ENCODE results near the gene R3HDML. TPM values are rescaled to one million over a fixed set of nuclear protein-coding genes. Genes with fewer than 3 reads are reported as not detected.

Gene R3HDML
- total and polyA plus RNA-seq, 9 of the 15 experiments (the other 6 are each of a cell fraction or from before 2014, with no cell fraction given): not detected

- no peaks in the 10 kb centered on the region for H3K36me3 ChIP-seq (ENCODE audit: control insufficient read depth, insufficient read depth, low read length)
- ATAC-seq: no peak
- intact Hi-C loops (cut with micrococcal nuclease) (no loop called here), in situ Hi-C loops (cut with MboI) (no loop called here)
- H3K79me2 ChIP-seq (ENCODE audit: control insufficient read depth, insufficient read depth, low read length): no peaks in the 10 kb centered on the region
- ChIA-PET CTCF (ENCODE audit: low intra/inter-chr PET ratio) (no interaction called here), POLR2A (interaction anchor here (1.5 to 1.6 kb wide), 2 partner anchors 8 to 10 kb away, joined by 5 to 7 read pairs; no protein-coding TSS in a partner anchor)
- H3K4me2 ChIP-seq (ENCODE audit: insufficient read depth, low read length): no peak overlapping the region
- no peak overlapping the region for H3K27ac ChIP-seq (ENCODE audit: extremely low read depth, low read depth, low read length)
- H4K20me1 ChIP-seq (replicated peaks; ENCODE audit: control insufficient read depth, insufficient read depth, low read length): no peaks in the 10 kb centered on the region; the same call in 1 of the 2 replicates
- no peak overlapping the region for H2AFZ ChIP-seq (ENCODE audit: low read depth, low read length)
- TF ChIP-seq, protein P1, sequence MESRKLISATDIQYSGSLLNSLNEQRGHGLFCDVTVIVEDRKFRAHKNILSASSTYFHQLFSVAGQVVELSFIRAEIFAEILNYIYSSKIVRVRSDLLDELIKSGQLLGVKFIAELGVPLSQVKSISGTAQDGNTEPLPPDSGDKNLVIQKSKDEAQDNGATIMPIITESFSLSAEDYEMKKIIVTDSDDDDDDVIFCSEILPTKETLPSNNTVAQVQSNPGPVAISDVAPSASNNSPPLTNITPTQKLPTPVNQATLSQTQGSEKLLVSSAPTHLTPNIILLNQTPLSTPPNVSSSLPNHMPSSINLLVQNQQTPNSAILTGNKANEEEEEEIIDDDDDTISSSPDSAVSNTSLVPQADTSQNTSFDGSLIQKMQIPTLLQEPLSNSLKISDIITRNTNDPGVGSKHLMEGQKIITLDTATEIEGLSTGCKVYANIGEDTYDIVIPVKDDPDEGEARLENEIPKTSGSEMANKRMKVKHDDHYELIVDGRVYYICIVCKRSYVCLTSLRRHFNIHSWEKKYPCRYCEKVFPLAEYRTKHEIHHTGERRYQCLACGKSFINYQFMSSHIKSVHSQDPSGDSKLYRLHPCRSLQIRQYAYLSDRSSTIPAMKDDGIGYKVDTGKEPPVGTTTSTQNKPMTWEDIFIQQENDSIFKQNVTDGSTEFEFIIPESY (CRISPR knock-in tag; IDR thresholded peaks at IDR 0.05): no peak
- no peak for TF ChIP-seq HNRNPL (IDR thresholded peaks at IDR 0.05; ENCODE audit: low read depth, low read length)
- TF ChIP-seq KLF13 (tag; IDR thresholded peaks at IDR 0.05; ENCODE audit: borderline replicate concordance, low read depth): no peak
- no peak for TF ChIP-seq ARNT (IDR thresholded peaks at IDR 0.05)
- TF ChIP-seq GATAD2B (IDR thresholded peaks at IDR 0.05; ENCODE audit: borderline replicate concordance): no peak
- TF ChIP-seq, protein P2, sequence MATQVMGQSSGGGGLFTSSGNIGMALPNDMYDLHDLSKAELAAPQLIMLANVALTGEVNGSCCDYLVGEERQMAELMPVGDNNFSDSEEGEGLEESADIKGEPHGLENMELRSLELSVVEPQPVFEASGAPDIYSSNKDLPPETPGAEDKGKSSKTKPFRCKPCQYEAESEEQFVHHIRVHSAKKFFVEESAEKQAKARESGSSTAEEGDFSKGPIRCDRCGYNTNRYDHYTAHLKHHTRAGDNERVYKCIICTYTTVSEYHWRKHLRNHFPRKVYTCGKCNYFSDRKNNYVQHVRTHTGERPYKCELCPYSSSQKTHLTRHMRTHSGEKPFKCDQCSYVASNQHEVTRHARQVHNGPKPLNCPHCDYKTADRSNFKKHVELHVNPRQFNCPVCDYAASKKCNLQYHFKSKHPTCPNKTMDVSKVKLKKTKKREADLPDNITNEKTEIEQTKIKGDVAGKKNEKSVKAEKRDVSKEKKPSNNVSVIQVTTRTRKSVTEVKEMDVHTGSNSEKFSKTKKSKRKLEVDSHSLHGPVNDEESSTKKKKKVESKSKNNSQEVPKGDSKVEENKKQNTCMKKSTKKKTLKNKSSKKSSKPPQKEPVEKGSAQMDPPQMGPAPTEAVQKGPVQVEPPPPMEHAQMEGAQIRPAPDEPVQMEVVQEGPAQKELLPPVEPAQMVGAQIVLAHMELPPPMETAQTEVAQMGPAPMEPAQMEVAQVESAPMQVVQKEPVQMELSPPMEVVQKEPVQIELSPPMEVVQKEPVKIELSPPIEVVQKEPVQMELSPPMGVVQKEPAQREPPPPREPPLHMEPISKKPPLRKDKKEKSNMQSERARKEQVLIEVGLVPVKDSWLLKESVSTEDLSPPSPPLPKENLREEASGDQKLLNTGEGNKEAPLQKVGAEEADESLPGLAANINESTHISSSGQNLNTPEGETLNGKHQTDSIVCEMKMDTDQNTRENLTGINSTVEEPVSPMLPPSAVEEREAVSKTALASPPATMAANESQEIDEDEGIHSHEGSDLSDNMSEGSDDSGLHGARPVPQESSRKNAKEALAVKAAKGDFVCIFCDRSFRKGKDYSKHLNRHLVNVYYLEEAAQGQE (IDR thresholded peaks at IDR 0.05; ENCODE audit: borderline replicate concordance): no peak
- TF ChIP-seq, protein P2 (CRISPR knock-in tag; IDR thresholded peaks at IDR 0.05; ENCODE audit: low read depth): no peak
- no peak for TF ChIP-seq ZNF79 (CRISPR knock-in tag; IDR thresholded peaks at IDR 0.05; ENCODE audit: low read depth)
- no peak for TF ChIP-seq MECOM (CRISPR knock-in tag; IDR thresholded peaks at IDR 0.05)
- TF ChIP-seq ZNF24 (IDR thresholded peaks at IDR 0.05): peak; percentile 96
- TF ChIP-seq EGR1 (conservative IDR thresholded peaks at IDR 0.05): peak; percentile 33
- 5% methylated on average over 3 of the region's 3 CpGs for WGBS (ENCODE audit: insufficient coverage, low coverage, missing lambda C conversion rate)
- FAIRE-seq: no peak
- no peak overlapping the region for H3K4me3 ChIP-seq
- no peaks in the 10 kb centered on the region for H3K9me1 ChIP-seq (ENCODE audit: control insufficient read depth, insufficient read depth, low read length)
- DNase-seq (ENCODE audit: extremely low read depth in 1 of 4, low spot score in 3 of 4): no peak
- no TSS peak for BruUV-seq (replicated peaks)
- H3K9ac ChIP-seq (ENCODE audit: insufficient read depth in 1 of 2, low read depth in 2 of 2, low read length in 2 of 2): no peak overlapping the region
- peaks cover 12 to 30% of the 10 kb centered on the region in 2 experiments for H3K4me1 ChIP-seq (replicated peaks in 1 of 2; ENCODE audit: control insufficient read depth in 2 of 2, insufficient read depth in 2 of 2, low read length in 2 of 2)
- no peaks in the 10 kb centered on the region for H3K9me3 ChIP-seq (replicated peaks; ENCODE audit: control insufficient read depth, insufficient read depth, low read depth, low read length)
- peaks cover 0 to 40% of the 10 kb centered on the region in 2 experiments; a peak in 3 of 5 replicates for H3K27me3 ChIP-seq (ENCODE audit: control insufficient read depth in 2 of 2, insufficient read depth in 2 of 2, low read length in 2 of 2)
Observed at GRCh38 chr20:44399446-44399845, 62.6 kb downstream of the R3HDML start.

All from K562 (cell line).